Measurements from ENCODE around the gene KRT2.

- TF ChIP-seq USF2 (CRISPR knock-in tag; IDR thresholded peaks at IDR 0.05) (no peak), KAT7 (CRISPR knock-in tag; IDR thresholded peaks at IDR 0.05; ENCODE audit: borderline replicate concordance) (no peak), CTCF (IDR thresholded peaks at IDR 0.05) (no peak), TEAD1 (CRISPR knock-in tag; IDR thresholded peaks at IDR 0.05) (no peak), JUN (CRISPR knock-in tag; IDR thresholded peaks at IDR 0.05) (no peak), HMGA2 (CRISPR knock-in tag; IDR thresholded peaks at IDR 0.05) (no peak), ZNF219 (CRISPR knock-in tag; IDR thresholded peaks at IDR 0.05; ENCODE audit: borderline replicate concordance) (no peak), USF1 (CRISPR knock-in tag; IDR thresholded peaks at IDR 0.05) (no peak)
Observed at GRCh38 chr12:52600071-52600470, 51.9 kb downstream of the KRT2 start.
